ENCODE measurements around the gene MLF2.
A peak's percentile ranks its signal among the peaks of the same experiment; 100 is the strongest.

The MLF2 gene

GRCh38 chr12:6752921-6753771 lies at the start of gene MLF2:
Gene MLF2, minus strand, starts transcription at chr12:6753141. Its CDS starts 807 bp downstream, at chr12:6752334.
- DNase-seq, result peak; percentile 84

- DNase-seq, result no peak
These were observed 46.2 kb upstream of the MLF2 start for GRCh38 chr12:6799147-6799546.

- DNase-seq, result no peak
These were observed 43.6 kb upstream of the MLF2 start for GRCh38 chr12:6796576-6796975.

GRCh38 chr12:6795088-6795487 lies 42.1 kb upstream of the MLF2 start:
- no peak for DNase-seq

- DNase-seq, result peak; percentile 50
These were observed 39.7 kb upstream of the MLF2 start for GRCh38 chr12:6792522-6793201.

GRCh38 chr12:6791931-6792520 lies 39.1 kb upstream of the MLF2 start:
- DNase-seq, result no peak

GRCh38 chr12:6790496-6791150 lies 37.7 kb upstream of the MLF2 start:
- no peak for DNase-seq

GRCh38 chr12:6788972-6789924 lies 36.3 kb upstream of the MLF2 start, which contains the start of gene CD4:
Gene CD4, plus strand, starts transcription at chr12:6789528. Its CDS starts 10,611 bp downstream, at chr12:6800139.
- DNase-seq, result peak; percentile 40

GRCh38 chr12:6787309-6787708 lies 34.4 kb upstream of the MLF2 start:
- DNase-seq, result no peak

- peak; percentile 27 for DNase-seq
These were observed 33.6 kb upstream of the MLF2 start for GRCh38 chr12:6786416-6787094.

GRCh38 chr12:6784761-6785160 lies 31.8 kb upstream of the MLF2 start:
- DNase-seq, result no peak

GRCh38 chr12:6784296-6784695 lies 31.4 kb upstream of the MLF2 start:
- no peak for DNase-seq

- DNase-seq, result no peak
These were observed 30.9 kb upstream of the MLF2 start for GRCh38 chr12:6783828-6784227.

GRCh38 chr12:6782850-6783566 lies 30.1 kb upstream of the MLF2 start:
- DNase-seq, result no peak

GRCh38 chr12:6782119-6782518 lies 29.2 kb upstream of the MLF2 start:
- no peak for DNase-seq

- no peak for DNase-seq
These were observed 27.6 kb upstream of the MLF2 start for GRCh38 chr12:6780573-6780972.

- DNase-seq, result no peak
These were observed 26.9 kb upstream of the MLF2 start for GRCh38 chr12:6779708-6780432.

- peak; percentile 64 for DNase-seq
These were observed 25.9 kb upstream of the MLF2 start for GRCh38 chr12:6778574-6779550.

- DNase-seq, result no peak
These were observed 25.3 kb upstream of the MLF2 start for GRCh38 chr12:6778217-6778573.
